GM12878 (cell line): ENCODE measurements around the gene LLCFC1. TPM values are rescaled to one million over a fixed set of nuclear protein-coding genes. Genes with fewer than 3 reads are reported as not detected.
A peak's percentile ranks its signal among the peaks of the same experiment; 100 is the strongest.

Experiments used
- ATAC-seq: fragments of 200-7000 bp; cut with Tn5 transposase; 3 replicates; pipeline ENCODE4 v1.9.1; 2020; ENCODE audit warnings: mild to moderate bottlenecking, moderate library complexity
- BruUV-seq: library from RNA; stranded (reverse); fragments of 400-500 nt; replicated peaks from 2 replicates; lab custom pipeline; 2021; lab: Mats Ljungman, UMichigan
- CTCF ChIA-PET: fragments of 300-600 bp; sonication (Branson Sonifier 250); formaldehyde crosslinking; extraction: SDS; loops from one replicate; lab custom pipeline; 2021; ENCODE audit warnings: inconsistent platforms; lab: Yijun Ruan, JAX
- POLR2A ChIA-PET: fragments of 350-600 bp; formaldehyde crosslinking; extraction: SDS; loops from one replicate; lab custom pipeline; 2021; ENCODE audit warnings: inconsistent platforms; lab: Charles Lee
- RAD21 ChIA-PET: fragments of 300-600 bp; sonication (Branson Sonifier 250); formaldehyde crosslinking; loops from one replicate; lab custom pipeline; 2023; ENCODE audit warnings: antibody characterized with exemption; ENCODE audit not compliant: unreplicated experiment; lab: Charles Lee
- SMC1A ChIA-PET: fragments of 300-600 bp; sonication (Branson Sonifier 250); formaldehyde crosslinking; loops from one replicate; lab custom pipeline; 2023; ENCODE audit not compliant: unreplicated experiment, uncharacterized antibody; lab: Charles Lee
- DNase-seq: peaks from one replicate; pipeline ENCODE4 v3.0.0-alpha.2; 2011; ENCODE audit warnings: low read depth, low spot score
- FAIRE-seq: peaks from 3 replicates; lab custom pipeline; 2011; peaks lifted over from hg19 to GRCh38; lab: Jason Lieb, UNC
- H2AFZ ChIP-seq: 2 replicates; pipeline ENCODE4 v1.6.0; 2011; ENCODE audit warnings: low read depth, low read length, control low read depth; ENCODE audit not compliant: control insufficient read depth
- H3K27ac ChIP-seq: 2 replicates; pipeline ENCODE4 v1.5.1; 2011; ENCODE audit warnings: control low read depth; ENCODE audit not compliant: control insufficient read depth, insufficient read depth
- H3K27me3 ChIP-seq, 2 experiments: replicated peaks in 1 of 2; 2 replicates each; pipeline versions ENCODE4 v1.6.0 to v1.6.1; 2011; ENCODE audit warnings: low read length in 1 of 2; ENCODE audit not compliant: control insufficient read depth in 2 of 2, insufficient read depth in 2 of 2
- H3K36me3 ChIP-seq, 2 experiments: 2 replicates each; pipeline ENCODE4 v1.5.1; 2011; ENCODE audit warnings: low read length in 1 of 2; ENCODE audit not compliant: control insufficient read depth in 2 of 2, insufficient read depth in 2 of 2
- H3K4me1 ChIP-seq: 2 replicates; pipeline ENCODE4 v1.6.1; 2011; ENCODE audit warnings: mild to moderate bottlenecking, low read length, moderate library complexity, mixed read lengths; ENCODE audit not compliant: control insufficient read depth, insufficient read depth
- H3K4me2 ChIP-seq: 2 replicates; pipeline ENCODE4 v1.6.0; 2011; ENCODE audit warnings: control low read depth; ENCODE audit not compliant: control insufficient read depth, insufficient read depth
- H3K4me3 ChIP-seq: fragments of 200-600 bp; sonication (generic); 2 replicates; pipeline ENCODE4 v1.5.1; 2016
- H3K79me2 ChIP-seq: 2 replicates; pipeline ENCODE4 v1.6.0; 2011; ENCODE audit warnings: low read length; ENCODE audit not compliant: control insufficient read depth, insufficient read depth
- H3K9ac ChIP-seq: 2 replicates; pipeline ENCODE4 v1.8.0; 2011; ENCODE audit warnings: low read length, control low read depth, mixed read lengths; ENCODE audit not compliant: control insufficient read depth, insufficient read depth
- H3K9me3 ChIP-seq: replicated peaks from 3 replicates; pipeline ENCODE4 v1.5.1; 2011; ENCODE audit warnings: mild to moderate bottlenecking, low read length; ENCODE audit not compliant: control insufficient read depth, insufficient read depth
- H4K20me1 ChIP-seq: 2 replicates; pipeline ENCODE4 v1.6.0; 2011; ENCODE audit not compliant: control insufficient read depth, insufficient read depth
- BACH1 ChIP-seq: fragments of 450-650 bp; IDR thresholded peaks from 2 replicates; pipeline ENCODE4 v1.6.1; 2017; ENCODE audit warnings: mild to moderate bottlenecking, borderline replicate concordance
- CEBPB ChIP-seq, 2 experiments: fragments of 150-350 bp in 1 of 2; IDR thresholded peaks; 2 replicates each; pipeline ENCODE4 v1.6.1; 2012 to 2014; ENCODE audit warnings: low read depth in 2 of 2, low read length in 2 of 2, borderline replicate concordance in 1 of 2, inconsistent platforms in 1 of 2
- CREB1 ChIP-seq: IDR thresholded peaks from 2 replicates; pipeline ENCODE4 v1.6.1; 2012; ENCODE audit warnings: low read depth, mild to moderate bottlenecking, inconsistent platforms
- HDAC2 ChIP-seq: fragments of 200-600 bp; sonication (generic); IDR thresholded peaks from 2 replicates; pipeline ENCODE4 v1.6.1; 2017
- MYB ChIP-seq: fragments of 150-350 bp; IDR thresholded peaks from 2 replicates; pipeline ENCODE4 v1.6.1; 2014; ENCODE audit warnings: mild to moderate bottlenecking, low read depth, low read length, borderline replicate concordance
- RB1 ChIP-seq: fragments of 450-650 bp; formaldehyde crosslinking; IDR thresholded peaks from 2 replicates; pipeline ENCODE4 v1.6.1; 2017; ENCODE audit warnings: mild to moderate bottlenecking, borderline replicate concordance
- ZBTB4 ChIP-seq: fragments of 450-650 bp; formaldehyde crosslinking; IDR thresholded peaks from 2 replicates; pipeline ENCODE4 v1.4.0; 2022; ENCODE audit warnings: mild to moderate bottlenecking, moderate library complexity
- WGBS: methylation state at CpG from one replicate; pipeline ENCODE4 v1.1.6; 2016; ENCODE audit warnings: low lambda C conversion rate; ENCODE audit not compliant: insufficient replicate concordance, insufficient coverage; ENCODE audit errors: missing lambda C conversion rate; 5-methylcytosine and 5-hydroxymethylcytosine counted together
- in situ Hi-C: fragments of 300-500 bp; cut with MboI; formaldehyde crosslinking; loops from 9 replicates; pipeline ENCODE4 v1.14.3; 2018; ENCODE audit warnings: mixed read lengths
- intact Hi-C: fragments of 100-400 bp; cut with micrococcal nuclease; formaldehyde crosslinking; loops from one replicate; pipeline ENCODE4 v1.14.2; 2022; ENCODE audit not compliant: unreplicated experiment
- polyA plus RNA-seq, 11 experiments: library from polyadenylated mRNA; depleted of rRNA in 4 of 11; unstranded in 6 of 11; stranded (reverse) in 5 of 11; fragments of >200 nt; fragmentation: Nextera tagmentation in 4 of 11; fragmentation: Illumina TruSeq in 1 of 11; extraction: Ambion mirVana in 4 of 11; extraction: Trizol in 1 of 11; gene quantifications; 1 replicate in 1 of 11; 2 replicates in 10 of 11; pipeline versions ENCODE4 v1.2.1 to v1.2.3, GENCODE V29; 2011 to 2016; ENCODE audit warnings: inconsistent platforms in 2 of 11, missing spikeins in 2 of 11, low read depth in 1 of 11
- total RNA-seq, 4 experiments: library from RNA; depleted of rRNA in 3 of 4; stranded (reverse); fragments of >200 nt in 3 of 4; fragmentation: Illumina TruSeq in 1 of 4; extraction: Trizol in 1 of 4; gene quantifications; 2 replicates each; pipeline versions ENCODE4 v1.2.1 to v1.2.3, GENCODE V29; 2013 to 2021

LLCFC1 gene
- total and polyA plus RNA-seq, 10 of the 15 experiments (the other 5 are each of a cell fraction or from before 2014, with no cell fraction given): not detected

- no peak overlapping the region for H3K4me2 ChIP-seq
- ChIA-PET CTCF (interaction anchor here (0.5 to 2.1 kb wide), 4 partner anchors 16 to 397 kb away, joined by 3 to 5 read pairs (median 3); no protein-coding TSS in a partner anchor), RAD21 (interaction anchor here (0.6 kb wide), 1 partner anchor 125 kb away, joined by 4 read pairs; no protein-coding TSS in a partner anchor), SMC1A (interaction anchor here (0.6 kb wide), 1 partner anchor 8 kb away, joined by 3 read pairs; no protein-coding TSS in a partner anchor), POLR2A (no interaction called here)
- no peak overlapping the region for H3K27ac ChIP-seq
- H3K4me1 ChIP-seq: no peaks in the 10 kb centered on the region
- H4K20me1 ChIP-seq: no peaks in the 10 kb centered on the region
- ATAC-seq: peak; percentile 26; the same call in 1 of the 3 replicates
- intact Hi-C loops: no loop called here
- no peak overlapping the region for H3K9ac ChIP-seq
- H3K4me3 ChIP-seq: no peak overlapping the region
- in situ Hi-C loops: no loop called here
- 0% methylated on average over 1 of the region's 1 CpG for WGBS
- no peak overlapping the region for H2AFZ ChIP-seq
- no peaks in the 10 kb centered on the region for H3K79me2 ChIP-seq
- no peak for FAIRE-seq
- no peak for TF ChIP-seq CEBPB (IDR thresholded peaks at IDR 0.05; ENCODE audit: borderline replicate concordance in 1 of 2, low read depth in 2 of 2, low read length in 2 of 2)
- no peak for TF ChIP-seq ZBTB4 (CRISPR knock-in tag)
- no peak for TF ChIP-seq RB1
- no peak for TF ChIP-seq HDAC2
- no peak for TF ChIP-seq MYB
- no peak for TF ChIP-seq CREB1
- no peak for TF ChIP-seq BACH1
- H3K27me3 ChIP-seq: no peaks in the 10 kb centered on the region
- H3K36me3 ChIP-seq: no peaks in the 10 kb centered on the region
- BruUV-seq: no TSS peak
- DNase-seq: no peak
- no peaks in the 10 kb centered on the region for H3K9me3 ChIP-seq
Measured at GRCh38 chr7:142983825-142984224, 44.5 kb downstream of the LLCFC1 start.
